Keratinocyte (primary cell): Measurements from ENCODE around the gene HLA-DMB.

Experiments
- CTCF ChIP-seq, 3 experiments: IDR thresholded peaks in 1 of 3; conservative IDR thresholded peaks in 1 of 3; optimal IDR thresholded peaks in 1 of 3; 2 replicates in 2 of 3; 3 replicates in 1 of 3; pipeline versions ENCODE3 to v1.5.1; 2011; ENCODE audit warnings: low read length in 3 of 3, mild to moderate bottlenecking in 3 of 3, moderate library complexity in 2 of 3, control low read depth in 1 of 3, inconsistent platforms in 1 of 3; ENCODE audit not compliant: insufficient read depth in 2 of 3; ENCODE audit errors: extremely low read depth in 1 of 3
- EZH2 ChIP-seq: IDR thresholded peaks from one replicate; pipeline ENCODE4 v1.6.1; 2012; ENCODE audit warnings: inconsistent platforms, mild to moderate bottlenecking, low read length, moderate library complexity

GRCh38 chr6:32962213-32962826, 21.5 kb upstream of the HLA-DMB start:
- TF ChIP-seq CTCF (optimal IDR thresholded peaks at IDR 0.05 in 1 of 3, IDR thresholded peaks at IDR 0.05 in 1 of 3, conservative IDR thresholded peaks at IDR 0.05 in 1 of 3; ENCODE audit: extremely low read depth in 1 of 3, insufficient read depth in 2 of 3, low read length in 3 of 3) (no peak), EZH2 (no peak)
